K562 (cell line): ENCODE measurements around the gene FNDC11. TPM values are rescaled to one million over a fixed set of nuclear protein-coding genes. Genes with fewer than 3 reads are reported as not detected.

ENCODE experiments used
- ATAC-seq: fragments of 200-7000 bp; cut with Tn5 transposase; 3 replicates; pipeline ENCODE4 v1.9.1; 2020; ENCODE audit warnings: moderate library complexity
- BruUV-seq: library from RNA; stranded (reverse); fragments of 400-500 nt; replicated peaks from 2 replicates; lab custom pipeline; 2021; lab: Mats Ljungman, UMichigan
- CTCF ChIA-PET: fragments of 300-600 bp; formaldehyde crosslinking; extraction: SDS; loops from one replicate; lab custom pipeline; 2021; ENCODE audit warnings: low intra/inter-chr PET ratio; lab: Yijun Ruan, JAX
- POLR2A ChIA-PET: fragments of 300-600, 350-650 bp; sonication (Branson Sonifier 250); formaldehyde crosslinking; extraction: SDS; loops from one replicate; lab custom pipeline; 2021; ENCODE audit warnings: antibody characterized with exemption, inconsistent platforms; lab: Yijun Ruan, JAX
- DNase-seq, 4 experiments: peaks; one replicate each; pipeline versions ENCODE4 v3.0.0 to v3.0.0-alpha.2; 2011 to 2018; ENCODE audit warnings: low spot score in 3 of 4, mixed read lengths in 3 of 4; ENCODE audit errors: extremely low read depth in 1 of 4
- FAIRE-seq: peaks from 2 replicates; lab custom pipeline; 2011; peaks lifted over from hg19 to GRCh38; lab: Jason Lieb, UNC
- H2AFZ ChIP-seq: 2 replicates; pipeline ENCODE4 v1.6.0; 2011; ENCODE audit warnings: low read depth, low read length, control low read depth, inconsistent platforms
- H3K27ac ChIP-seq: fragments of 200-600 bp; 3 replicates; pipeline ENCODE4 v1.8.0; 2011; ENCODE audit warnings: low read depth, mild to moderate bottlenecking, control low read depth, inconsistent platforms, low read length, moderate library complexity, mixed read lengths; ENCODE audit errors: extremely low read depth
- H3K27me3 ChIP-seq, 2 experiments: fragments of 300-600 bp in 1 of 2; 2 replicates in 1 of 2; 3 replicates in 1 of 2; pipeline versions ENCODE4 v1.6.0 to v1.8.0; 2011; ENCODE audit warnings: inconsistent platforms in 2 of 2, low read length in 2 of 2, mild to moderate bottlenecking in 1 of 2, mixed read lengths in 1 of 2, moderate library complexity in 1 of 2; ENCODE audit not compliant: control insufficient read depth in 2 of 2, insufficient read depth in 2 of 2
- H3K36me3 ChIP-seq: fragments of 300-600 bp; 3 replicates; pipeline ENCODE4 v1.8.0; 2011; ENCODE audit warnings: mild to moderate bottlenecking, low read length, inconsistent platforms; ENCODE audit not compliant: control insufficient read depth, insufficient read depth
- H3K4me1 ChIP-seq, 2 experiments: fragments of 200-600 bp in 1 of 2; replicated peaks in 1 of 2; 2 replicates in 1 of 2; 3 replicates in 1 of 2; pipeline versions ENCODE4 v1.5.1 to v1.8.0; 2011; ENCODE audit warnings: inconsistent platforms in 2 of 2, low read length in 2 of 2, mild to moderate bottlenecking in 1 of 2, mixed read lengths in 1 of 2, moderate library complexity in 1 of 2; ENCODE audit not compliant: control insufficient read depth in 2 of 2, insufficient read depth in 2 of 2
- H3K4me2 ChIP-seq: 2 replicates; pipeline ENCODE4 v1.6.1; 2011; ENCODE audit warnings: low read length, control low read depth, inconsistent platforms, mixed read lengths; ENCODE audit not compliant: insufficient read depth
- H3K4me3 ChIP-seq: fragments of 200-600 bp; sonication (generic), shearing (Covaris generic); 2 replicates; pipeline ENCODE4 v1.5.1; 2016; ENCODE audit warnings: control low read depth, inconsistent platforms
- H3K79me2 ChIP-seq: fragments of 200-600 bp; 3 replicates; pipeline ENCODE4 v1.8.0; 2011; ENCODE audit warnings: low read length, inconsistent platforms; ENCODE audit not compliant: control insufficient read depth, insufficient read depth
- H3K9ac ChIP-seq, 2 experiments: 2 replicates each; pipeline versions ENCODE4 v1.6.0 to v1.6.1; 2011; ENCODE audit warnings: low read depth in 2 of 2, low read length in 2 of 2, control low read depth in 1 of 2, inconsistent platforms in 1 of 2, mild to moderate bottlenecking in 1 of 2, mixed read lengths in 1 of 2; ENCODE audit not compliant: insufficient read depth in 1 of 2
- H3K9me1 ChIP-seq: one replicate; pipeline ENCODE4 v1.6.0; 2011; ENCODE audit warnings: inconsistent platforms, mild to moderate bottlenecking, low read length, moderate library complexity; ENCODE audit not compliant: control insufficient read depth, insufficient read depth
- H3K9me3 ChIP-seq: replicated peaks from 2 replicates; pipeline ENCODE4 v1.5.1; 2011; ENCODE audit warnings: low read depth, low read length, inconsistent platforms; ENCODE audit not compliant: control insufficient read depth, insufficient read depth
- H4K20me1 ChIP-seq: replicated peaks from 2 replicates; pipeline ENCODE4 v1.6.1; 2011; ENCODE audit warnings: low read length, inconsistent platforms, mixed read lengths; ENCODE audit not compliant: control insufficient read depth, insufficient read depth
- SIX5 ChIP-seq, 2 experiments: IDR thresholded peaks; 2 replicates each; pipeline ENCODE4 v1.6.1; 2011; ENCODE audit warnings: low read length in 2 of 2, borderline replicate concordance in 1 of 2, low read depth in 1 of 2, mild to moderate bottlenecking in 1 of 2, moderate library complexity in 1 of 2; ENCODE audit not compliant: insufficient read depth in 1 of 2
- ZNF644 ChIP-seq: fragments of 200-800 bp; sonication (Bioruptor generic); IDR thresholded peaks from 2 replicates; pipeline ENCODE4 v1.6.1; 2016; ENCODE audit warnings: low read depth, missing genetic modification characterization, missing compliant biosample characterization
- ZNF695 ChIP-seq: fragments of 450-650 bp; formaldehyde crosslinking; IDR thresholded peaks from 2 replicates; pipeline ENCODE4 v1.4.0; 2020; ENCODE audit warnings: mild to moderate bottlenecking, moderate library complexity
- WGBS: fragments of 100-300 bp; shearing (Covaris generic); methylation state at CpG from one replicate; pipeline ENCODE4 v1.1.6; 2016; ENCODE audit warnings: low coverage, mixed read lengths; ENCODE audit not compliant: insufficient coverage; ENCODE audit errors: missing lambda C conversion rate; 5-methylcytosine and 5-hydroxymethylcytosine counted together
- in situ Hi-C: fragments of 300-500 bp; cut with MboI; formaldehyde crosslinking; loops from 4 replicates; pipeline ENCODE4 v1.15.0; 2018; ENCODE audit warnings: inconsistent platforms, mixed read lengths
- intact Hi-C: fragments of 100-400 bp; cut with micrococcal nuclease; formaldehyde crosslinking; loops from 2 replicates; pipeline ENCODE4 v1.14.2; 2022
- polyA plus RNA-seq, 8 experiments: library from polyadenylated mRNA; depleted of rRNA in 4 of 8; stranded (reverse) in 5 of 8; unstranded in 3 of 8; fragments of >200 nt; fragmentation: Nextera tagmentation in 2 of 8; fragmentation: Illumina TruSeq in 1 of 8; extraction: Ambion mirVana in 2 of 8; extraction: Trizol in 1 of 8; gene quantifications; 2 replicates each; pipeline versions ENCODE4 v1.2.1 to v1.2.3, GENCODE V29; 2011 to 2014; ENCODE audit warnings: inconsistent platforms in 1 of 8, missing spikeins in 1 of 8
- total RNA-seq, 7 experiments: library from RNA; depleted of rRNA in 6 of 7; stranded (reverse); fragments of >200 nt in 6 of 7; fragmentation: Illumina TruSeq in 2 of 7; extraction: Trizol in 2 of 7; gene quantifications; 2 replicates each; pipeline versions ENCODE4 v1.2.1 to v1.2.3, GENCODE V29; 2011 to 2021; ENCODE audit warnings: low replicate concordance in 1 of 7
- TF ChIP-seq, protein P1 (sequence below), 3 experiments: IDR thresholded peaks in 2 of 3; conservative IDR thresholded peaks in 1 of 3; 2 replicates each; pipeline ENCODE4 v1.5.1; 2011 to 2012; ENCODE audit warnings: low read length in 3 of 3, mild to moderate bottlenecking in 3 of 3, control low read depth in 2 of 3, improper control_type of control experiment in 1 of 3, inconsistent platforms in 1 of 3, low read depth in 1 of 3, mixed read lengths in 1 of 3, moderate library complexity in 1 of 3; ENCODE audit not compliant: insufficient read depth in 2 of 3

The FNDC11 gene
- total and polyA plus RNA-seq, 9 of the 15 experiments (the other 6 are each of a cell fraction or from before 2014, with no cell fraction given) = 0.08 to 2.3 (median 0.64) TPM; not detected in 2

DNA sequence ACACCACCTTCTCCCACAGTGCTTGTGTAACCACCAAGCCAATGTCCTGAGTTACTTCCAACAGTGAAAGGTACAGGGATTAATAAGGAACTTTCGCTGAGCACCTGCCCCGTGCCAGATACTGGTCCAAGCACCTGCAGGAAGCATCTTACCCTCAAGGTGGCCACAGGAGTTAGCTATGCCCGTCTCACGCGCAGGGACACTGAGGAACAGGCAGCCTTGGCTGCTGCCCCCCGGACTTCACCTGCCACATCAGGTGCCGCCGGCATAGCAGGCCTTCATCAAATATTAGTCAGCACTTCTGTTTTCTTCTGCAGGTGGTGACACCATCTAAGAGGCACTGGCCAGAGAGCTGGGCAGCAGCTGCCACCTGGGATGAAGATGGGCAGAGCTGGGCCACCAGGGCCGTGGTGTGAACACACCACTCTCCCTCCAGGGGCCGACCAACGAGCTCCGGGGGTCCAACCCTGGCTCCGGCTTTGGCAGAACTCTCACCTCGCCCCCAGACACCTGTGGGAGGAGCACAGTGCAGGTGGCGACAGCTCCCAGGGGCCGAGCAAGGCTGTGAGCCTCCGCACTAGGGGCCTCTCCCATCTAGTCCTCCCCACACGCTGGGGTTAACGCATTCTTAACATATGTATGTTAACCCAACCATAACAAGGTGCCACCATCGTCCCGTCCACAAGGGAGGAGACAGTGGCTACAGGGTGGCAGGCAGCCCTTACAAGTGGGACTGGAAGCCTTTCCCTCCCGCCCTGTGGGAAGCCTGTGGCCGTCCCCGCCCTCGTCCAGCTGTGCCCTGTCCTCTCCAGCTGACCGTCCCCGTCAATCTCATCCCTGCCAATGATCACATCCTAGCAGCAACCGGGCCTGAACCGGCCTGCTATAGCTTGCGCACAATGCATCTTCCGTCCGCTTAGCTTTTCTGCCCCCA, 36.3 kb upstream of the FNDC11 start:
- CTCF ChIA-PET = no interaction called here

DNA sequence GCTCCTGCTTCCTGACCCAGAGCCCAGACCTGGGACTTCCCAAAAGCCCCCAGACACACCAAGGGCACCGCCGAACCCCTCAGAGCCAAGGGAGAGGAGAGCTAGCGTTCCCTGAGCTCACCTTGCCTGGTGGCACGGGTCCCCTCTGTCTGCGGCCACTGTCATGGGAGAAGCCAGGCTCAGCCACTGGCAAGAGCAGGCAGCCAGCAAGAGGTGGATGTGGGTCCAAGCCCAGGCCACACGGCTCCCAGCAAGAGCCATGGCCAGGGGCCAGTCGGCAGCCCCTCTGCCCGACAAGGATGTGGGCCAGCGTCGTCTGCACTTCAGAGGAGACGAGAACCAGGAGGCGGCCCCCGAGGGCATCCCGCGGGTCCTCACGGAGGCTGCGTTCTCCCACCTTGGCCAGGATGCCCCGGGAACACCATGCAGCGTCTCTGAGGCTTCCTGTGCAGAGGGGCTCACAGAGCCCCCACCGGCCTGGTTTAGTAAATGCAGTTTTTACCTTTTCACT, 35.6 kb upstream of the FNDC11 start:
- Histone ChIP-seq H3K9me1 (no peaks in the 10 kb centered on the region), H3K36me3 (peaks cover 20% of the 10 kb centered on the region; the same call in 2 of the 3 replicates), H3K4me2 (no peak overlapping the region), H3K4me3 (no peak overlapping the region), H2AFZ (no peak overlapping the region), H3K27me3 (peaks cover 33 to 39% of the 10 kb centered on the region in 2 experiments), H3K79me2 (peaks cover 14% of the 10 kb centered on the region), H3K27ac (no peak overlapping the region), H4K20me1 (no peaks in the 10 kb centered on the region), H3K4me1 (peaks cover 10 to 56% of the 10 kb centered on the region in 2 experiments; a peak in 4 of 5 replicates), H3K9me3 (peaks cover 7% of the 10 kb centered on the region), H3K9ac (no peak overlapping the region)
- FAIRE-seq (peak; percentile 58), DNase-seq (no peak), ATAC-seq (no peak)
- TF ChIP-seq, protein P1, sequence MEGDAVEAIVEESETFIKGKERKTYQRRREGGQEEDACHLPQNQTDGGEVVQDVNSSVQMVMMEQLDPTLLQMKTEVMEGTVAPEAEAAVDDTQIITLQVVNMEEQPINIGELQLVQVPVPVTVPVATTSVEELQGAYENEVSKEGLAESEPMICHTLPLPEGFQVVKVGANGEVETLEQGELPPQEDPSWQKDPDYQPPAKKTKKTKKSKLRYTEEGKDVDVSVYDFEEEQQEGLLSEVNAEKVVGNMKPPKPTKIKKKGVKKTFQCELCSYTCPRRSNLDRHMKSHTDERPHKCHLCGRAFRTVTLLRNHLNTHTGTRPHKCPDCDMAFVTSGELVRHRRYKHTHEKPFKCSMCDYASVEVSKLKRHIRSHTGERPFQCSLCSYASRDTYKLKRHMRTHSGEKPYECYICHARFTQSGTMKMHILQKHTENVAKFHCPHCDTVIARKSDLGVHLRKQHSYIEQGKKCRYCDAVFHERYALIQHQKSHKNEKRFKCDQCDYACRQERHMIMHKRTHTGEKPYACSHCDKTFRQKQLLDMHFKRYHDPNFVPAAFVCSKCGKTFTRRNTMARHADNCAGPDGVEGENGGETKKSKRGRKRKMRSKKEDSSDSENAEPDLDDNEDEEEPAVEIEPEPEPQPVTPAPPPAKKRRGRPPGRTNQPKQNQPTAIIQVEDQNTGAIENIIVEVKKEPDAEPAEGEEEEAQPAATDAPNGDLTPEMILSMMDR (IDR thresholded peaks at IDR 0.05 in 2 of 3, conservative IDR thresholded peaks at IDR 0.05 in 1 of 3; ENCODE audit: insufficient read depth in 2 of 3, low read depth in 1 of 3, low read length in 3 of 3) = peak; percentile 24 to 38 (median 36); a peak in 2 of 6 replicates
- no peak for TF ChIP-seq ZNF644 (tag)
- CTCF ChIA-PET = no interaction called here
- POLR2A ChIA-PET = interaction anchor here (1.0 to 1.9 kb wide), 2 partner anchors 10 to 12 kb away, joined by 5 to 9 read pairs; no protein-coding TSS in a partner anchor
- BruUV-seq = no TSS peak
- in situ Hi-C loops (no loop called here), intact Hi-C loops (no loop called here)
- WGBS = 32% methylated on average over 16 of the region's 20 CpGs

More for the DNA sequence above, 36.3 kb upstream of the FNDC11 start:
- no peak overlapping the region for H3K27ac ChIP-seq
- peaks cover 14% of the 10 kb centered on the region for H3K79me2 ChIP-seq
- 27% methylated on average over 28 of the region's 32 CpGs for WGBS
- in situ Hi-C loops = no loop called here
- DNase-seq (no peak), ATAC-seq (no peak), FAIRE-seq (no peak)
- no peaks in the 10 kb centered on the region for H4K20me1 ChIP-seq
- no peak overlapping the region for H3K4me3 ChIP-seq
- H3K4me2 ChIP-seq = no peak overlapping the region
- H3K9ac ChIP-seq = 0 out of 4 replicates have a peak overlapping the region, but pooled peaks of 1 of the 2 experiments have one; percentile 9
- POLR2A ChIA-PET = interaction anchor here (0.8 to 1.9 kb wide), 3 partner anchors 9 to 20 kb away, joined by 4 to 9 read pairs (median 5); no protein-coding TSS in a partner anchor
- no peak overlapping the region for H2AFZ ChIP-seq
- no peaks in the 10 kb centered on the region for H3K9me1 ChIP-seq
- peaks cover 37 to 41% of the 10 kb centered on the region in 2 experiments for H3K27me3 ChIP-seq
- intact Hi-C loops = no loop called here
- peaks cover 2% of the 10 kb centered on the region; the same call in 1 of the 2 replicates for H3K9me3 ChIP-seq
- H3K36me3 ChIP-seq = peaks cover 13% of the 10 kb centered on the region; the same call in 2 of the 3 replicates
- TF ChIP-seq SIX5 (IDR thresholded peaks at IDR 0.05; ENCODE audit: borderline replicate concordance in 1 of 2, insufficient read depth in 1 of 2, low read depth in 1 of 2, low read length in 2 of 2) (no peak), ZNF695 (CRISPR knock-in tag) (no peak)
- peaks cover 10 to 49% of the 10 kb centered on the region in 2 experiments; a peak in 4 of 5 replicates for H3K4me1 ChIP-seq
- BruUV-seq = no TSS peak
